Smooth muscle cell (in vitro differentiated cells): ENCODE measurements around the gene KPNA4. TPM values are rescaled to one million over a fixed set of nuclear protein-coding genes. Genes with fewer than 3 reads are reported as not detected.

Experiments
- DNase-seq: peaks from one replicate; lab custom pipeline; 2025; ENCODE audit not compliant: unreplicated experiment; lab: John Stamatoyannopoulos, UW
- H2AFZ ChIP-seq: fragments of 200-600 bp; sonication (generic); 2 replicates; pipeline ENCODE4 v1.6.0; 2016; ENCODE audit warnings: antibody characterized with exemption, low read depth, mild to moderate bottlenecking
- H3F3A ChIP-seq: fragments of 200-600 bp; sonication (generic); 2 replicates; pipeline ENCODE4 v1.6.0; 2017; ENCODE audit warnings: antibody characterized with exemption, low read depth
- H3K27ac ChIP-seq: fragments of 200-600 bp; sonication (generic); 2 replicates; pipeline ENCODE4 v1.5.1; 2016; ENCODE audit warnings: low read depth, mild to moderate bottlenecking
- H3K27me3 ChIP-seq: fragments of 200-600 bp; sonication (generic); 2 replicates; pipeline ENCODE4 v1.6.1; 2016; ENCODE audit warnings: low read depth, mild to moderate bottlenecking
- H3K36me3 ChIP-seq: fragments of 200-600 bp; sonication (generic); 2 replicates; pipeline ENCODE4 v1.5.1; 2016; ENCODE audit warnings: low read depth
- H3K4me1 ChIP-seq: fragments of 200-600 bp; sonication (generic); 2 replicates; pipeline ENCODE4 v1.5.1; 2016; ENCODE audit warnings: low read depth
- H3K4me2 ChIP-seq: fragments of 200-600 bp; sonication (generic); 2 replicates; pipeline ENCODE4 v1.6.0; 2016; ENCODE audit warnings: mild to moderate bottlenecking
- H3K4me3 ChIP-seq: fragments of 200-600 bp; sonication (generic); 2 replicates; pipeline ENCODE4 v1.5.1; 2016; ENCODE audit warnings: mild to moderate bottlenecking
- H3K79me2 ChIP-seq: fragments of 200-600 bp; sonication (generic); 2 replicates; pipeline ENCODE4 v1.6.0; 2016; ENCODE audit warnings: low read depth, mild to moderate bottlenecking
- H3K9ac ChIP-seq: fragments of 200-600 bp; sonication (generic); 2 replicates; pipeline ENCODE4 v1.6.0; 2016; ENCODE audit warnings: low read depth
- H3K9me3 ChIP-seq: fragments of 200-600 bp; sonication (generic); replicated peaks from 2 replicates; pipeline ENCODE4 v1.5.1; 2016; ENCODE audit warnings: low read depth
- H4K20me1 ChIP-seq: fragments of 200-600 bp; sonication (generic); 2 replicates; pipeline ENCODE4 v1.6.0; 2016; ENCODE audit warnings: low read depth
- WGBS: methylation state at CpG from one replicate; pipeline ENCODE4 v1.1.7; 2016; ENCODE audit warnings: low lambda C conversion rate; 5-methylcytosine and 5-hydroxymethylcytosine counted together
- polyA plus RNA-seq: library from polyadenylated mRNA; unstranded; fragments of >200 nt; fragmentation: Nextera tagmentation; extraction: Ambion mirVana; gene quantifications from 2 replicates; pipeline ENCODE4 v1.2.1, GENCODE V29; 2016
- total RNA-seq: library from RNA; depleted of rRNA; stranded (reverse); fragments of >200 nt; gene quantifications from 2 replicates; pipeline ENCODE4 v1.2.3, GENCODE V29; 2014
- TF ChIP-seq, protein P1 (sequence below): fragments of 200-600 bp; sonication (generic); IDR thresholded peaks from 2 replicates; pipeline ENCODE4 v1.5.1; 2017; ENCODE audit warnings: borderline replicate concordance, mild to moderate bottlenecking, antibody characterized with exemption; ENCODE audit not compliant: insufficient read depth, poor library complexity, severe bottlenecking

The KPNA4 gene
- total and polyA plus RNA-seq, 2 experiments from 2014 or later, result 12.4 to 34.1 TPM

DNA sequence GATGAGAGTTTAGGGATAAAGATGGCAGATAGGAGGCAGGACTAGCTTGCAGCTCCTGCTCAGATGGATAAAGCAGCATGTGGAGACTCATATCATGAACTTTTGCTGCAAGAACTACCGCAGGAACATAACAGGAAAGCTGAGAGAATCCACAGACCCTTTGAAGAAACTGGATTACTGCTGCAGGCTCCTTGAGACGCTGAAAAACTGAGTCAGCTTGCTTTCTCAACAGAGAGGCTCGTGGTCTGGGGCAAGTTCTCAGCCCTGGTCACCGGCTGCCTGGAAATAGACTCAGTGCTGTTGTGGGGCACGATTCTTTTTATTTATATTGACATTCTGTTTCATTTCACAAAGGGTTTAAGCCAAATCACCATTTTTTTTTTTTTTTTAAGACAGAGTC, 87.0 kb downstream of the KPNA4 start:
- Histone ChIP-seq H3K79me2 (no peaks in the 10 kb centered on the region), H3K27ac (peak overlapping the region; percentile 74), H3K27me3 (no peaks in the 10 kb centered on the region), H3K9ac (no peak overlapping the region), H3K4me2 (peak overlapping the region; percentile 37), H2AFZ (no peak overlapping the region), H3K36me3 (no peaks in the 10 kb centered on the region), H3K4me1 (no peaks in the 10 kb centered on the region), H4K20me1 (no peaks in the 10 kb centered on the region), H3K9me3 (no peaks in the 10 kb centered on the region), H3K4me3 (no peak overlapping the region), H3F3A (no peaks in the 10 kb centered on the region)
- DNase-seq, result no peak
- TF ChIP-seq, protein P1, sequence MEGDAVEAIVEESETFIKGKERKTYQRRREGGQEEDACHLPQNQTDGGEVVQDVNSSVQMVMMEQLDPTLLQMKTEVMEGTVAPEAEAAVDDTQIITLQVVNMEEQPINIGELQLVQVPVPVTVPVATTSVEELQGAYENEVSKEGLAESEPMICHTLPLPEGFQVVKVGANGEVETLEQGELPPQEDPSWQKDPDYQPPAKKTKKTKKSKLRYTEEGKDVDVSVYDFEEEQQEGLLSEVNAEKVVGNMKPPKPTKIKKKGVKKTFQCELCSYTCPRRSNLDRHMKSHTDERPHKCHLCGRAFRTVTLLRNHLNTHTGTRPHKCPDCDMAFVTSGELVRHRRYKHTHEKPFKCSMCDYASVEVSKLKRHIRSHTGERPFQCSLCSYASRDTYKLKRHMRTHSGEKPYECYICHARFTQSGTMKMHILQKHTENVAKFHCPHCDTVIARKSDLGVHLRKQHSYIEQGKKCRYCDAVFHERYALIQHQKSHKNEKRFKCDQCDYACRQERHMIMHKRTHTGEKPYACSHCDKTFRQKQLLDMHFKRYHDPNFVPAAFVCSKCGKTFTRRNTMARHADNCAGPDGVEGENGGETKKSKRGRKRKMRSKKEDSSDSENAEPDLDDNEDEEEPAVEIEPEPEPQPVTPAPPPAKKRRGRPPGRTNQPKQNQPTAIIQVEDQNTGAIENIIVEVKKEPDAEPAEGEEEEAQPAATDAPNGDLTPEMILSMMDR, result no peak
- WGBS, result 17% methylated on average over 5 of the region's 5 CpGs

DNA sequence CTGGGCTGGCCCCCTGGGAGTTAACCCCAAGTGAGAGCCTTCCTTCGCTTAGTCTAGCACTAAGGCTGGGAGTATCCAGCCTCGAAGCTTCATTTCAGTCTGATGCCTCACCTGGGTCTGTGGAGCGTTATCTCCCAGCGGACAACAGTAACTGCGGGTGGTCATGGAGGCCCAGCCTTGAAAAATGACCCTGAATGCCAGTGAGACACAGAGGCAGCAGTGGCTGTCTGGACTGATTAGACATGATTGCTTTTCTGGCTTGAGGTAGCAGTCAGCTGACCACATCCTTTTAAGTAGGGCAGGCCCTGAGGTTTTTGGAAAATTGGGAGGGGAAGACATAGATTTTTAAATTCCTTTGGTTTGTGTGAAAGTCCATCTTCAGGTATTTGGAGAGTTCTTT, 87.6 kb downstream of the KPNA4 start:
- TF ChIP-seq, protein P1, result no peak
- Histone ChIP-seq H3K9me3 (no peaks in the 10 kb centered on the region), H3K9ac (no peak overlapping the region), H2AFZ (no peak overlapping the region), H3K4me2 (peak overlapping the region; percentile 37), H3K79me2 (no peaks in the 10 kb centered on the region), H3K27me3 (no peaks in the 10 kb centered on the region), H4K20me1 (no peaks in the 10 kb centered on the region), H3K36me3 (no peaks in the 10 kb centered on the region), H3K27ac (peak overlapping the region; percentile 74), H3K4me1 (no peaks in the 10 kb centered on the region), H3K4me3 (no peak overlapping the region), H3F3A (no peaks in the 10 kb centered on the region)
- WGBS, result 48% methylated on average over 5 of the region's 5 CpGs
- DNase-seq, result no peak

GRCh38 chr3:160475884-160476283, 89.5 kb downstream of the KPNA4 start:
- Histone ChIP-seq H3K4me3 (no peak overlapping the region), H3K79me2 (no peaks in the 10 kb centered on the region), H3K4me2 (no peak overlapping the region), H3K9me3 (no peaks in the 10 kb centered on the region), H3F3A (no peaks in the 10 kb centered on the region), H3K9ac (no peak overlapping the region), H4K20me1 (no peaks in the 10 kb centered on the region), H2AFZ (no peak overlapping the region), H3K36me3 (no peaks in the 10 kb centered on the region), H3K4me1 (no peaks in the 10 kb centered on the region), H3K27ac (no peak overlapping the region), H3K27me3 (no peaks in the 10 kb centered on the region)
- DNase-seq, result no peak
- WGBS, result 95% methylated on average over 2 of the region's 2 CpGs
- TF ChIP-seq, protein P1, result no peak

GRCh38 chr3:160475153-160475552, 90.2 kb downstream of the KPNA4 start:
- H3K27ac ChIP-seq, result no peak overlapping the region

More at GRCh38 chr3:160475153-160475552, 90.2 kb downstream of the KPNA4 start:
- TF ChIP-seq, protein P1, result no peak
- no peaks in the 10 kb centered on the region for H4K20me1 ChIP-seq
- no peak overlapping the region for H3K9ac ChIP-seq
- H3K9me3 ChIP-seq, result no peaks in the 10 kb centered on the region
- no peak for DNase-seq
- no peaks in the 10 kb centered on the region for H3K79me2 ChIP-seq
- H3F3A ChIP-seq, result no peaks in the 10 kb centered on the region
- H2AFZ ChIP-seq, result no peak overlapping the region
- no peaks in the 10 kb centered on the region for H3K36me3 ChIP-seq
- H3K4me3 ChIP-seq, result no peak overlapping the region
- WGBS, result 96% methylated on average over 2 of the region's 2 CpGs
- no peaks in the 10 kb centered on the region for H3K4me1 ChIP-seq
- no peak overlapping the region for H3K4me2 ChIP-seq
- no peaks in the 10 kb centered on the region for H3K27me3 ChIP-seq
